OCI-LY1 (cell line): ENCODE results near the gene GALNT2.

Experiments used
- EZH2 ChIP-seq: fragments of 200-600 bp; sonication (generic), shearing (Covaris generic); IDR thresholded peaks from 2 replicates; pipeline ENCODE4 v1.8.0; 2017; ENCODE audit warnings: borderline replicate concordance, mixed run types, mild to moderate bottlenecking, antibody characterized with exemption, low read length, moderate library complexity, mixed read lengths
- TF ChIP-seq, protein P1 (sequence below): fragments of 200-600 bp; sonication (generic), shearing (Covaris generic); IDR thresholded peaks from 2 replicates; pipeline ENCODE4 v1.5.1; 2017; ENCODE audit warnings: mild to moderate bottlenecking, antibody characterized with exemption, low read length, moderate library complexity, mixed read lengths

DNA sequence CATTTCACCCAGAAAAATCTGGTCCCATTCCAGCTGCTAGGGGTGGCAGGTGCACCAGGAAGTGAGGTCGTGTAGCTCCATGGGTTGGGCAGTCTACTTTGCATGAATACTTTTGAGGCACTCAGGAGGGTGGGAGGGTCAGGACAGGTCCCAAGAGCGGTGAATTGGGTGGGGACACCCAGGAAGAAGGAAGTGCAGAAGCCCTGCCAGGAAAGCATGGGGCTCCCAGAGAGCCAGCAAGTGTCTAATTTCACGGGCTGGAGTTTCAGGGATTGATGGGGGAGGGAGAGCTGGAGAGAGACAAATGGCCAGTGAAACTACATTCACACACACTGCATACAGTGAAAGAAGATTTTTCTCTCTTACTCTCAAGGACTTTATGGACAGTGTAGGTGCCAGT is 137.8 kb downstream of the GALNT2 start:
- TF ChIP-seq, protein P1, sequence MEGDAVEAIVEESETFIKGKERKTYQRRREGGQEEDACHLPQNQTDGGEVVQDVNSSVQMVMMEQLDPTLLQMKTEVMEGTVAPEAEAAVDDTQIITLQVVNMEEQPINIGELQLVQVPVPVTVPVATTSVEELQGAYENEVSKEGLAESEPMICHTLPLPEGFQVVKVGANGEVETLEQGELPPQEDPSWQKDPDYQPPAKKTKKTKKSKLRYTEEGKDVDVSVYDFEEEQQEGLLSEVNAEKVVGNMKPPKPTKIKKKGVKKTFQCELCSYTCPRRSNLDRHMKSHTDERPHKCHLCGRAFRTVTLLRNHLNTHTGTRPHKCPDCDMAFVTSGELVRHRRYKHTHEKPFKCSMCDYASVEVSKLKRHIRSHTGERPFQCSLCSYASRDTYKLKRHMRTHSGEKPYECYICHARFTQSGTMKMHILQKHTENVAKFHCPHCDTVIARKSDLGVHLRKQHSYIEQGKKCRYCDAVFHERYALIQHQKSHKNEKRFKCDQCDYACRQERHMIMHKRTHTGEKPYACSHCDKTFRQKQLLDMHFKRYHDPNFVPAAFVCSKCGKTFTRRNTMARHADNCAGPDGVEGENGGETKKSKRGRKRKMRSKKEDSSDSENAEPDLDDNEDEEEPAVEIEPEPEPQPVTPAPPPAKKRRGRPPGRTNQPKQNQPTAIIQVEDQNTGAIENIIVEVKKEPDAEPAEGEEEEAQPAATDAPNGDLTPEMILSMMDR: no peak
- TF ChIP-seq EZH2: no peak
